GM10266 (cell line): ENCODE measurements around the gene SERPINB3.
"Not testable (repeated sequence)": the region's sequence is repeated elsewhere in the genome, so short reads cannot be mapped to it uniquely, and the experiment has no call there.

Source experiments
- DNase-seq: peaks from one replicate; pipeline ENCODE4 v3.0.0; 2012; ENCODE audit errors: extremely low spot score
- TF ChIP-seq, protein P1 (sequence below): IDR thresholded peaks from 2 replicates; pipeline ENCODE4 v1.5.1; 2012; ENCODE audit warnings: mild to moderate bottlenecking, low read depth; ENCODE audit not compliant: control insufficient read depth, insufficient read depth; ENCODE audit errors: missing control alignments

Gene SERPINB3

DNA sequence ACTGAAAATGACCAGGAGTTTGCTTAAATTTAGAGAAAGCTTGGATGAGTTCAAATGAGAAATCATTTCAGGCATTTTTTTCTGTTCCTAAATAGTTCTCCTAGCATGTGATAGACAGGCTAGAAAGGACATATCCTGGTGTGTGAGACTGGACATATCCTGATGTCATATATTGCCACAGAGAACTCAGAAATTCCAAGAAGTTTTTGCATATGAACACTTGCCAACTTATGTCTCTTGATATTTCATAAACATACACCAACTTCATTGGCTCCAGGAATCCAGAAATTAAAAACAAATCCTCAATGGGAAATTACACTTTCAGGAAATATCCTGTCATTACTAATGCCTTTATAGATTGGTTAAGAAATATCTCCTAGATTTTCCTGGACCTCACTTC lies 14.8 kb downstream of the SERPINB3 start:
- no peak for DNase-seq
- TF ChIP-seq, protein P1, sequence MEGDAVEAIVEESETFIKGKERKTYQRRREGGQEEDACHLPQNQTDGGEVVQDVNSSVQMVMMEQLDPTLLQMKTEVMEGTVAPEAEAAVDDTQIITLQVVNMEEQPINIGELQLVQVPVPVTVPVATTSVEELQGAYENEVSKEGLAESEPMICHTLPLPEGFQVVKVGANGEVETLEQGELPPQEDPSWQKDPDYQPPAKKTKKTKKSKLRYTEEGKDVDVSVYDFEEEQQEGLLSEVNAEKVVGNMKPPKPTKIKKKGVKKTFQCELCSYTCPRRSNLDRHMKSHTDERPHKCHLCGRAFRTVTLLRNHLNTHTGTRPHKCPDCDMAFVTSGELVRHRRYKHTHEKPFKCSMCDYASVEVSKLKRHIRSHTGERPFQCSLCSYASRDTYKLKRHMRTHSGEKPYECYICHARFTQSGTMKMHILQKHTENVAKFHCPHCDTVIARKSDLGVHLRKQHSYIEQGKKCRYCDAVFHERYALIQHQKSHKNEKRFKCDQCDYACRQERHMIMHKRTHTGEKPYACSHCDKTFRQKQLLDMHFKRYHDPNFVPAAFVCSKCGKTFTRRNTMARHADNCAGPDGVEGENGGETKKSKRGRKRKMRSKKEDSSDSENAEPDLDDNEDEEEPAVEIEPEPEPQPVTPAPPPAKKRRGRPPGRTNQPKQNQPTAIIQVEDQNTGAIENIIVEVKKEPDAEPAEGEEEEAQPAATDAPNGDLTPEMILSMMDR: no peak

DNA sequence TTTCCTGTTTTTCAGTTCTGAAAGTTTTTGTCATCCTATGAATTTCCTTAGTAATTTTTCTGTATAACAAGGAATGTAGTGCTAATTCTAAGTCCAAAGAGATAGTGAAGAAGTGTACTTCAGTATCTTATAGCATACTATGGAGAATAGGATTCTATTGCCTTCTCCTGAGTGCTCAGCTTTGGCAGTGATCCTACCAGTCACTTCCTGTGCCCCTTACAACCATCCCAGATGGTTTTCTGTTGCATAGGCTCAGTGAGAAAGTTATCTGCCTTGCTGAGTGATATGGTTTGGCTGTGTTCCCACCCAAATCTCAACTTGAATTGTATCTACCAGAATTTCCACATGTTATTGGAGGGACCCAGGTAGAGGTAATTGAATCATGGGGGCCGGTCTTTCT lies 17.0 kb downstream of the SERPINB3 start:
- DNase-seq: not testable (repeated sequence)

DNA sequence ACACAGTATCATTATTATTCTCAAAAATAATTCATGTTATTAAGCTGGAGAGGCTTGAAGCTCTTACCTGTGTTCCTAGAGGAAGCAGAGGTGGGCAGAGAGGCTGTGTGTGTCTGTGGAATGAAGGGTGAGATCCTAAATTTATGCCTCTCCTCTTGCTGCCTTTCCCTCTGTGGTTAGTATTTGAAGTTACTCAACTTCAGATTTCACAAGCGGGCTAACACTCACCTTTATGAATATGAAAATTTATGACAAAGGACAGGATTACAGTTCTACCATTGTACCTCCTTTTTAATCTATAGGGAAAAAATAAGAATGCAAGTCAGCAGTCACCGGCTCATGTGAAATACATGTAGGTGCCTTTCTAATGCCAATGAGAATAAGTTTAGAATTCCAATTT lies 17.6 kb downstream of the SERPINB3 start, which contains the start of gene SERPINB4:
TSS of gene SERPINB4 (minus strand) at position 115 of the 400 bp plus-strand sequence. CDS start 679 bp downstream, outside the sequence.
- not testable (repeated sequence) for DNase-seq

DNA sequence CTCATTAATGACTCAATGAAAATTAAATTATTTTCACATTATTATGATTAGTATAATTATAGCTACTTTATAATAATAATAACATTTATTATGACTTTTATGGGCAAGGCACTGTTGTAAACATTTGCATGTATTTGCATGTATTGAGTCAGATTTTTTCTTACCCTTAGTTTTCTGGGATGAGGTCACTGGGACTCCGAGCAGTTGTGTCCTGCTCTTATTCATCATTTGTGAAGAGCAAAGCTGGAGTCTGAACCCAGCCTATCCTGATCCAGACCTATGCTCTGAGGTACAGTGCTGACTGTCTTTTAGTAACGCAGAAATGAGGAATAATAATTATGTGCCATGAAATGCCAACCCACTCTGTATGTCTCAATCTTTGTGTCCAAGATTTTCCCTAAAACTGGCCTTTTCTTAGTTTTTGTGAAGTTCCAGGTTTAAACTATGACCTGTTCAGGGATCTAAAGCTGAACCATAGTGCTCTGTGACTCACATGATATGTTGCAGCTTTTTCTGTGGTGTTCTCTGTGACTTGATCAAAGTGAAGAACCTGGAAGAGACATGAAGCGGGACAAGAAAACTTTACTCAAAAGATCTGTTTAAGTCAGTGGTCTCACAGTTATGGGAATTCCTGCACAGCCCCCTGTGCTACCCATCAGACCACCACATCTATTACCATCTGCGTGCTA lies 18.9 kb downstream of the SERPINB3 start:
- DNase-seq: not testable (repeated sequence)

DNA sequence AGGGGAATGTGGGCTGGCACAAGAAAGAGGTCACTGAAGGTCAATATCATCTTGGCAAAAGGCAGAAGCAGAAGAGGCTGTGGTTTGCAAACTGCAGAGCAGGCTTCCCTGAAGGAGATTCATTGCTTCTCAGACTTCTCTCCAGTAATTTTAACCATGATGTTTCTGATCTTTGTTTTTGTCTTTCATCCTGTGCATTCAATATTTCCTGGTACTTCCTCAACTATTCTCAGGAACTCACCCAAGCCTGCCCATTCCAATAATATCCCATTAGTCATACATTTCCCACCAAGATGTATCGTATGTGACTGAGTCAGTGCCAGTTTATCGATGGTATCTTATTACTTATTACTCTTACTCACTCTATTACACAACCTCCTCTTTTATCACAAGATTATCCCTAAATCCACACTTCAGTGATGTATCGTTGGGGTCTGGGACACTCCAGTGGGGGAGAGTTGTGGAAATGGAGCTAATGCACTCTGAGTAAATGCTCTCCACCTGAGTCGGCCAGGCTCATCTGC lies 20.5 kb downstream of the SERPINB3 start:
- DNase-seq: not testable (repeated sequence)

DNA sequence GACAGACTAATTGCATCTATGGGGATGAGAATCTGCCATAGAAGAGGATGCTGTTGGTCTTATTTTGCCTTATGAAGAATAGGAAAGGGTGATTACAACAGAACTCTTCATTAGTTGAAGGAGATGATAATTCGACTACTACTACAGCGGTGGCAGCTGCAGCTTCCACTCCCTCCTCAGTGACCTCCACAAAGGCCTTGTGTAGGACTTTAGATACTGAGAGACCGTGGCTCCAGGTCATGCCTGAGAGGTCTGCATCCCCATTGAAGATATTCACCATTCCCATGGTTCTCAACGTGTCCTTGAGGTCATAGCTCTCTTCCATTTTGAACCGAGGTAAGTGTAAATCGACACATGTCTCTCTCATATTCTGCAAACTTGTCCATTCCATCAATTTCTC lies 24.0 kb downstream of the SERPINB3 start:
- TF ChIP-seq, protein P1: no peak
- no peak for DNase-seq

DNA sequence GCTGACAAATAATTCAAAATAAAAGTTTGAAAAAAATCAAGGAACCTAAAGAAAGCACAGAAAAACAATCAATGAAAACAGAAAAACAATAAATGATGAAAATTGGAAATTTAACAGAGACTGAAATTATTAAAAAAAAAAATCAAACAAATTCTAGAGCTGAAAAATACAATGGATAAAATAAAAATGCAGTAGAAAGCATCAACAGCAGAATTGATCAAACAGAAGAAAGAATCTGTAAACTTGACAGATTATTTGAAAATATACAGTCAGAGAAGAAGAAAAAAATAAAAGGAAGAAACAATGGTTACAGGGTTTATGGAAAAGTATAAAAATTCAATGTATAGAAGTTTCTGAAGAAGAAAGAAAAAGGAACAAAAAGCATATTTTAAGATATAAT lies 33.9 kb downstream of the SERPINB3 start:
- TF ChIP-seq, protein P1: no peak
- DNase-seq: no peak

DNA sequence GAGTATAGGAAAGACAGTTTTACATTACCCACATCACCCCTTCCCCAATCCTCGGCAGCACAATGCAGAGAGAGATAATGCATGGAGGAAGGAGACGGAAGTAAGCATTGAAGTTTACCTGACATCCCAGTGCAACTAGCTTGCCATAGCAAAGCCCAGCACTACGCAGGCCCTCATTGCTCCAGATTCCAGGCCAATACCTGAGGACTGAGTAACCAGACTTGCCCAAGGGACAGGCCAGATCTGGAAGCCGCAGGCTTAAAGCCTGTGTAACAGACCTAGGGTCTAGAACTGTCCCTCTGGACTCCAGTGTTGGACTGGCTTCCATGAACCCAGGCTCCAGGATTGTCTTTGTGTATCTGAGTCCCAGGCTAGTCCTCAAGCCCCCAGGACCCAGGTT lies 35.3 kb downstream of the SERPINB3 start:
- no peak for DNase-seq
- TF ChIP-seq, protein P1: no peak

DNA sequence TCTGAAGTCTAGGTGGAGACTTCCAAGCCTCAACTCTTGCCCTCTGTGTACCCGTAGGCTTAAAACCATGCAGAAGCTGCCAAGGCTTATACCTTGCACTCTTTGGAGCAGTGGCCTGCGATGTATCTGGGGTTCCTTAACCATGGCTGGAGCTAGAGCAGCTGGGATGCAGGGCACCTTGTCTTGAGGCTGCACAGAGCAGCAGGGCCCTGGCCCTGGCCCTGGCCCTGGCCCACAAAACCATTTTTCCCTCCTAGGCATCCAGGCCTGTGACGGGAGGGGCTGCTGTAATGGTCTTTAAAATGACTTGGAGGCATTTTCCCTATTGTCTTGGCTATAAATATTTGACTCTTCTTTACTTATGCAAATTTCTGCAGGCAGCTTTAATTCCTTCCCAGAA lies 36.8 kb downstream of the SERPINB3 start:
- no peak for DNase-seq
- TF ChIP-seq, protein P1: no peak

DNA sequence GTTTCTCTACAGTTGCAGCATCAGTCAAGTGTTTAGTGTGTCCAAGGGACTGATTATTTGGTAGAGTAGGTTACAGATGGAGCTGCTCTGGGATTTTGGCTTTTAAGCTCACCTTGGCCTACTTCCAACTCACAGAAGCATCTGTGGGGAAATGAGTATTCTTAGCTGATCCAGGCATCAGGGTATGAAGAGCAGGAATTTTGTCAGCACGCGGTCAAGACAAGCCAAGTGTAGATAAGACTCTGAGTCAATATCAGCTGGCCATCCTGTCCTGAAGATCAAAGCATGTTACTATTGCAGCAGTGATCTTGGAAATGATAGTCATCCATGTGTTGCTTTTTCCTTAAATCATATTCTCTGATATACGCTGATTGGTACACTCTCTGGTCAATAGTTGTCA lies 42.0 kb downstream of the SERPINB3 start:
- TF ChIP-seq, protein P1: no peak
- DNase-seq: no peak
